GM19238 (cell line): ENCODE data around the gene BARHL1.

Experiments used
- DNase-seq: peaks from one replicate; pipeline ENCODE4 v3.0.0; 2011; ENCODE audit warnings: low spot score; ENCODE audit not compliant: insufficient read length

BARHL1 gene

GRCh38 chr9:132582276-132582785 lies at the start of gene BARHL1:
Gene BARHL1 (plus strand): TSS chr9:132582606. CDS start chr9:132582798, 192 bp downstream.
- no peak for DNase-seq

- DNase-seq, result no peak
These were observed 47.6 kb upstream of the BARHL1 start for GRCh38 chr9:132534832-132535231.

- DNase-seq, result no peak
These were observed 46.3 kb upstream of the BARHL1 start for GRCh38 chr9:132536124-132536523.

DNA sequence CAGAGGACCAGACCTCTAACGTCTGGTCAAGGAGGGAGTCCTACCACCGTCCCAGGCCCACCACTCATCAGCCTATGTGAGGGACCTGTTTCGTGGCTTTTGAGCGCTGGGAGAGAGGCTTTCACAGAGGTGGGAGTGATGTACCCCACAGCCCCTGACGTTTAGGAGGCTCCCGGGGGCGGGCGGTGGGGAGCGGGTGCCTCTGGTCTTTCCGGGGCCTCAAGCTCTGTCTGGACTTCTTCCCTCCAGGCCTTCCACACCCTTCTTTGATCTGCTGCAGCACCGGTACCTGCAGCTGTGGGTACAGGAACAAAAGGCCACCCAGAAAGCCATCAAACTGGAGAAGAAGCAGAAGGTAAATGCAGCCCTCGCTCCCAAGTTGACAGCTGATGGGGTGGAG lies 45.1 kb upstream of the BARHL1 start:
- no peak for DNase-seq

DNA sequence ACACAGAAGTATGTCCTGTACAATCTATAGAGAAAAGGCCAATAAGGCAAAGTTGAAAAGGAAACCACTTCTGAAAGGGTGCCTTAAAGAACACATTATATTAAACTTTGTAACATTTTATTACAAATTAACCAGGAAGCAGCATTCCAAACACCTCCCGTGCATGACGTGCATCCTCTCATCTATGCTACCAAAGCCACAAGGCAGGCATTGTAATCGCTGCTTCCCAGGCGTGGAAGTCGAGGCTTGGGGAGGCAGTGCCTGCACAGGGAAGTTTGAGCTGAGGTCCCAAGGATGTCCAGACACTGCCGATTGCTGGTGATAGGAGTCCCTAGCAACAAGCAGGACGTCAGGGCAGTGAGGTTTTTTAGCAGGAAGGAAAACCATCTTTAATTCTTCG lies 44.3 kb upstream of the BARHL1 start:
- no peak for DNase-seq

DNA sequence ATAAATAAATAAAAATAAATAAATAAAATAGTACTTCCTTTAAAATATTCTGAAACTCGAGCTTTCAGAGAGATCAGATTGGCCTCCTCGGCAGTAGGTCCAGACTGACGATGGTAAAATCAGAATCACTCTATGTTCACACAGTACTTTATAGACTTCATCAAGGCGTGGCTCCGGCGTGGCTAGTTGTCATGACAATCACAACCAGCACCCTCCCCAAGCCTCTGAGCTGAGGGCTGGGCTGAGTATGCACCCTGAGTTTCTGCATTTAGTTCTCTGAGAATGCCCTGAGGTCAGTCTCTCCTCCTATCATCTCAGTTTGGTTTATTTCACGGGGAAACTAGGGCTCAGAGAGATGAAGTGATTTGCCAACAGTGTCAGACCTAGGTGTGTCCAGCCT lies 43.3 kb upstream of the BARHL1 start:
- no peak for DNase-seq

GRCh38 chr9:132541051-132541450 lies 41.4 kb upstream of the BARHL1 start:
- DNase-seq, result no peak

DNA sequence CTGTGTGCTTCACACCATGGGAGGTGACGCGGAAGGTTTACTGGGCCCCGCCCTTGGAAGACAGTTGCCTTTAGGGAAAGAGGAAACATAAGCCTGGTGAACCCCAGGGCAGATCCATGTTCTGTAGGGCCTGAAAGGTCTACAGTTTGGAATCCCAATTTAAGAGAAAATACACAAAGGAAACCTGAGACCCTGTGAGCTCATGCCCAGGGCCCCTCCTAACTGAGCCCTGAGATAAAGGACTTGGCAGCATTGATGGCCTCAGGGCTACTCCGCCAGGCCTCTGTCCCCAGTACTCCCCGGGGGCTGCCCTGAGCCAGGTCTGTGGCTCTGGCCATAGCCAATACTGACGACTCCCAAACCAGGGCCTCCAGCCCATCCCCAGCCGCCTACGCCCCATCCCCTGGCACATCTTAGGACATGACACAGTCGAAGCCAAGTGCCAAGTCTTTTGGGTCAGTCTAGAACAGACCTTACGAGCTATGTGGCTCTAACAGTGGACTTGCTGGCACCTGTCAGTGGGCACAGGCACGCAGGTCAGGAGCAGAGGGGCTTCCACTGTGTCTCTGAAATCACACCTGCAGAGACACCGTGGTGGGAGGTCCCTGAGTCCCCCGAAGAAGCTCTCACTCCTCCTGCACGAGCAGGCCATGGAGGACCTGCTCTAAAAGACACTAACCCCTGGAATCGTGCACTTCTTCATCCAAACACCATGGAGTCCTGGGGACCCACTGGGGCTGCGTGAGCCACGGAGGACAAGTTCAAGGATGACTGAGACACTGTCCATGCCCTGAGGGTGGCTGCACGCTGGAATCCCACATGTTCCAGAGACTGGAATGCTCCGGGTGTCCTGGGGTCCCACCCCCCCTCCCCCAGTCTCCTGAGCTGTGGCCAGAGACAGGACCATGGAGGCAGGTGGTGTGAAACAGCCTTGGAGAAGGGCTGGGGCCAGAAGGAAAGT lies 40.3 kb upstream of the BARHL1 start:
- no peak for DNase-seq

DNA sequence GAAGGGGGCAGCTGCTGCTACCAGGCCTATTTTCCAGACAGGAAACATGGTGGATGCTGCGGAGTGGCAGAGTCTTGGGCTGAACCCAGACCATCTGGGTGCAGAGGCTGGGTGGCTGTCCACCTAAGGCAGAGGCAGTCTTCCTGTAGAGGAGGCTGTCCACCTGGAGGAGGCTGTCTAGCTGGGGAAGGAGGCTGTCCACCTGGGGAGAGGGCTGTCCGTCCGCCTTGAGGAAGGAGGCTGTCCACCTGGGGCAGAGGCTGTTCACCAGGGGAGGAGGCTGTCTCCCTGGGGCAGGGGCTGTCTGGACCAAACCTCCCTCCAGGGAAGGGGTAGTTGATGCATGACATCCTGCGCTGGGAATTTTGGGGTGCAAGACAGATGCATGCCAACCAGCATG lies 39.2 kb upstream of the BARHL1 start:
- DNase-seq, result no peak

- DNase-seq, result no peak
These were observed 38.4 kb upstream of the BARHL1 start for GRCh38 chr9:132543960-132544359.

DNA sequence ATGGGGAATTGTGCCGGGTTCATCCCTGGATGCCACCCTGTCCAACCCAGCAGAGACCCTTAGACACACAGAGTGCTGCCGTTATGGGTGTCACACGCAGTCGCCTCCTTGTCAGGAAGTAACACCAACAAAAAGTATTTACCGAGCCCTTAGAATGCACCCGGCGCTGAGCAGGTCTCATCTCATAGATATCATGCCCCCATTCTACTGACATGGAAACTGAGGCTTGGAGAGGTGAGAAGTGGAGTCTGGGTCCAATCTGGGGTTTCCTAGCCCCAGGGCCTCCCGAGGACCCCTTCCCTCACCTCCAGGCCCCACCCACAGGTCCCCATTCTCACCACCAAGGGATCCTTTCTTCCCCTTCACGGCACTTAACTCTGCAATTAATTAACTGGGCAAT lies 36.8 kb upstream of the BARHL1 start:
- no peak for DNase-seq

DNA sequence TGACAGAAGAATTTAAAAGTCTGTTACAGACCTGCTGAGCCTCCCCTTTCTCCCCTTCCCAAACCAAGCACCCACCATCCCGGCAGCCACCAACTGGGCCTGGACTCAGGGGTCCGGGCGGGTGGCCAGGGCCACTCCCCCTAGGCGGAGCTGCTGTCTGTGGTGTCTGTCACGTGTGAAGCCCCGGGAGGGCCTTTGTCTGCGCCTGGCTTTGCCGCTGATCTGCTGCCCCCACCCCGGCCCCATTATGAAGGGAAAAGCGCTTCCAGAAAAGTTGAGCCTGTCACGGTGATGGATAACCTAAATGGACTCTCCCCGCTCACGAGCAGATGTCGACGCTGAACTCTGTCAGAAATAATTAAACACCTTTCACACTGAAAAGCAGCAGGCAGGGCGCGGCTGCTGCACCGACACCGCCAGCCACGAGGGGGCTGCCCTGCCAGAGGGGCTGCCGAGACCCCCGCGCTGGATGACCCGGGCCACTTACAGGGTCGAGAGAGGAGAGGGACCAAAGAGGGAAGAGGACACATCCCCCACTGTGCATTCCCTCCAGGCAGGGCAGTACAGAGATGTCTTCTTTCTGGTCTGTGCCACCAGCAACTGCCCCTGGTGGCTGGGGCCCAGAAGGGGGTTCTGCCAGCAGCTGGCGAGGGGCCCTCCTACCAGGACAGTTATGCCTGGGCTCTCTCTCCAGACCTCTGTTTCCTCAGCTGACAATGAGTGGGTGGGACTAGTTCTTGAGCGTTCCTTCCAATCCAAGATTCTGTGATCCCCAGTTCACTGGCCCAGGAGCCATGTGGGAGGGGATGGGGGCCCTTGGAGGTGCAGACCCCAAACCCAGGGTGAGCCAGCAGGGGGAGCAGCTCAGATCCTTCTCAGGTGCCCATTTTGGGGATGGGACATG lies 36.0 kb upstream of the BARHL1 start:
- DNase-seq, result no peak

GRCh38 chr9:132547052-132547431 lies 35.4 kb upstream of the BARHL1 start:
- DNase-seq, result no peak

DNA sequence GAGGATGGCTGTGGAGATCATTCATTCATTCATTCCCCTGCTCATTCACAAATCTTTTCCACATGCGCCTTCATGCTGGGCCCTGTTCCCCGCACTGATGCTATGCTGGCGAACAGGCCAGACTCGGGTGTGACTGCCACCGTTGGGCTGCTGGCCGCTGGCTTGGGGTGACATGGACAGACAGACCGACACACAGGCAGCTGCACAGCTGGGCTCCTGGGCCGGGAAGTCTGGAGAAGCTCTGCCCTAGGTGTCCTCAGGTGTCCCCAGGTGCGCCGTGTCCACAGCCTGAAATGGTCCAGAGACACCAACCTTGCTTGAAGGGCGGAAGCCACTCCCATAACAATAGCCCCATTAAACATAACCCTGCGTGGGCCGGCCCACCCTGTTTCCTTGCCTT lies 35.0 kb upstream of the BARHL1 start:
- DNase-seq, result no peak

GRCh38 chr9:132547976-132548730 lies 34.3 kb upstream of the BARHL1 start:
- no peak for DNase-seq

DNA sequence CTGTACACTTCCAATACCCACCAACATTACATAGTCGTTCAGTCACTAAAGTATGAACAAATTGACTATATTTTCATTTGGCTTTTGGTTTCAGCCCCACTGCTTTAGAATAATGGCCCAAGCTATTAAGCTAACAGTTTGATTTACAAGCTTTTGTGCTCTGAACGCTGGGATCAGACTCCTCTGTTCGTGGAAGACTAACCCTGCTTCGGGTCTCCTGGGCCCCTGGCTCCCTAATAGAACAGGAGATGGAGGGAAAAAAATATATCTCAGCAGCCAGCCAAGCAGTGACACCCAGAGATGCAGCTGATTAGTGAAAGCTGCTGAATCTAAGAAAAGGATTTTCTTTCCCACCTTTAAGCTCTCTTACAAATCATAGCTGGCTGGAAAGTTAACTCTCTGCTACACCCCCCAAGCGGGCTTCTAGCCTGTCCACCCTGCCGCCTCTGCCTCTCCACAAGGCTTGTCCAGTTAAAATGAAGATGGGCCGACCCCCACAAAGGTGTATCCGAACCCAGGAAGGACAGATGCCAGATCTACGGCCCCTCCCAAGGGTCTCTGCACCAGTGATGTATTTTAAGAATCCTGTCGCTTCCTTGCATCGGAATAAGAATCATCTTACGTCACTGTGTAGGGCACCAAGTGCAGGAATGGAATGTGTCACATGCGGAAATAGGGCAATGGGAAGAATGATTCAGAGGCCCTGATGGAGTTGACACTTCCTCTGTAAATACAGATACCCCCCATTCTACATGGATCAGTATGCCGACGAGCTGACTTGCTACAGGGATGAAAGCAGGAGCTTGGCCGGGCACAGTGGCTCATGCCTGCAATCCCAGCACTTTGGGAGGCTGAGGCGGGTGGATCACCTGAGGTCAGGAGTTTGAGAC lies 33.4 kb upstream of the BARHL1 start:
- DNase-seq, result no peak

DNA sequence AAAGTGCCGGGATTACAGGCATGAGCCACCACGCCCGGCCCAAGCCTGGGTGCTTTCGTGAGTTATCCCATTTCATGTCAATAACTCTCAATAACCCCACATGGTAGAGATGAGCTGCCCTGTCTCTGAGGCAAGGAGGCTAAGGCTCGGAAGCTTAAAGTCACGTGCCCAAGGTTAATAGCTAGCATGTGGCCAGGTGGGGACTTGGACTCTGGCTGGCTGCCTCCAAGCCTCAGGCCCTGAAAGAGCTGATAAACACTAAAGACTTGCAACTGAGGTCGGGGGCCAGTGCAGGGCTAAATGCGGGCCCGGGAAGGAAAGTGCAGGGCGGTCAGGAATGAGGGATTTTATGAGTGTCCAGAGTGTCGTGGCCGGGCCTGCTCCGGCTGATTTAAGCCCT lies 30.9 kb upstream of the BARHL1 start:
- DNase-seq, result no peak

DNA sequence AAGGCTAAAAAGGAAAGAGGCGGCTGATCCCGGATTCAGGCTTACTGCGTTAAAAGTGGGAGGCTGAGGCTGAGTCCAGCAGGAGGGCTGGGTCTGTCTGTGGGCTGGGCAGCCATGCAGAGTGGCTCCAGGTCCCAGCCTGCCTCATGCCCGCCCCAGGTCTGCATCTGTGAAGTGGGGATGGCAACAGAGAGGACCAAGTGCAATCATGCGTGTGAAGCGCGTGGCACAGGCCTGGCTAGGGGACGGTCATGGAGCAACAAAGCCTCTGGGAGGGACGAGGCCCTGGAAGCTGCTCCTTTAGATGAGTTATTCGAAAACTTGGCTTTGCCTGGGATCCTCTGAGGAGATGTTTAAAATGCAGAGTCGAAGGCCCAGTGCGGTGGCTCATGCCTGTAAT lies 30.4 kb upstream of the BARHL1 start:
- no peak for DNase-seq

DNA sequence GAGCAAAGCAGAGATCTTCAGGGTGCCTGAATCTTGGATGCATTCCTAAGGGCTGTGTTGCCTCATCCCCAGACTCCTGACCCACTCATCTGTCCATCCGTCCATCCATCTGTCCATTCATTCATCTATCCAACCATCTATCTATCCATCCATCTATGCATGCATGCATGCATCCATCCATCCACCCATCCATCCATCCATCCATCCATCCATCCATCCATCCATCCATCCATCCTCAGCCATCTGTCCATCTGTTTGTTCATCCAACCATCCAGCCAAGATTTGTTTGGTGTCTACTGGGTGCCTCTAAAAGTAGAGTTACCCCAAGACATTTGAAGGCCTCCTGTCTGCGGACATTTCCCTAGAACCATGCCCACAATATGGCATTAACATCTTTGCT lies 27.7 kb upstream of the BARHL1 start:
- no peak for DNase-seq

DNA sequence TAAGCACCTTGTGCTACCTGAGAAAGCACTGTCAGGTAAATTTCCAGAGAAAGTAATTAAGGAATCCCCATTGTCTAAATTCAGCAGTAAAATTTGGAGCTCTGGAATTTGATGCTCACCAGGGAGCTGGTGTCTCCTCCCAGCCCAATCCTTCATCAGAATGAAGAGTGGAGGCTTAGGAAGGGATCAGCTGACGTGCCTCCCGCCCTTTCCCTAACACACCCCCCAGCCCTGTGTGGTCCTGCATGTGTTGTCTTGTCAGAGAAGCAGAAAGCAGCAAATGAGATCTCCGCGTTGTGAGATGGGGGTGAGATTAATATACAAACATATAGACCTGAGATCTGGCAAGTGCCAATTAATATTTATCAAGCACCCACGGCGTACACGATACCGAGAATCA lies 26.9 kb upstream of the BARHL1 start:
- no peak for DNase-seq
